ENCODE measurements around the gene MSN. TPM values are rescaled to one million over a fixed set of nuclear protein-coding genes. Genes with fewer than 3 reads are reported as not detected.
A peak's percentile ranks its signal among the peaks of the same experiment; 100 is the strongest.
"Not testable (repeated sequence)": the region's sequence is repeated elsewhere in the genome, so short reads cannot be mapped to it uniquely, and the experiment has no call there.

MSN gene
- polyA plus RNA-seq, 1 donor from 2014 or later: 498 TPM

DNA sequence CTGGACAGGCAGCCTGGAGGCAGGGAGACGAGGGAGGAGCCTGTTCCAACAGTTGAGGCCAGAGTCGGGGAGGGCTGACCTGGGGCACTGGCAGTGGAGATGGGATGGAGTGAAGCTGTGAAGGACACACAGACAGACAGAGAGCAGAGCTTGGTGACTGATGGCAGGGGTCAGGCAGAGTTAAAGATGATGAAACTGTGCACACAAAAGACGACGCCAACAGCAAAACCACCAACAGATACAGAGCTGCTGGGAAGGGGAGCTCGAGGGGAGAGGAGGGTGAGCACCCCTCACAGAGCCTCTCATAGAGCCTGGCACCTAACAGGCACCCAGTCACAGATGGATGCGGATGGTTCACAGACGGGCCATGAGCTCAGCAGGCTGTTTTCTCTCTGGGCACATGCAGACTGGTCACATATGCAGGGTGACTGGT, 10.4 kb upstream of the MSN start:
- Mint-ChIP-seq H3K27ac (peak overlapping the region in 1 of 3 donors; percentile 95), H3K4me3 (peak overlapping the region in 1 of 4 donors; percentile 85), H3K4me1 (peaks cover 9 to 16% (median 16%) of the 10 kb centered on the region in 3 donors)
- not testable (repeated sequence) for H3K27me3 Mint-ChIP-seq, H3K36me3 Mint-ChIP-seq, H3K9me3 Mint-ChIP-seq

GRCh38 chrX:65657659-65658058, 9.8 kb upstream of the MSN start:
- Mint-ChIP-seq H3K36me3 (peaks cover 2% of the 10 kb centered on the region), H3K27ac (no peak overlapping the region), H3K4me1 (peaks cover 9 to 16% (median 15%) of the 10 kb centered on the region in 3 donors), H3K4me3 (peak overlapping the region in 1 of 4 donors; percentile 71), H3K27me3 (peaks cover 6% of the 10 kb centered on the region), H3K9me3 (no peaks in the 10 kb centered on the region)

- H3K27ac Mint-ChIP-seq: no peak overlapping the region
- H3K9me3 Mint-ChIP-seq: no peaks in the 10 kb centered on the region
- no peak overlapping the region for H3K4me3 Mint-ChIP-seq
- H3K4me1 Mint-ChIP-seq: peaks cover 11 to 16% (median 16%) of the 10 kb centered on the region in 3 donors
- peaks cover 6% of the 10 kb centered on the region for H3K27me3 Mint-ChIP-seq
- peaks cover 2% of the 10 kb centered on the region for H3K36me3 Mint-ChIP-seq
These were observed 9.2 kb upstream of the MSN start for GRCh38 chrX:65658229-65658628.

DNA sequence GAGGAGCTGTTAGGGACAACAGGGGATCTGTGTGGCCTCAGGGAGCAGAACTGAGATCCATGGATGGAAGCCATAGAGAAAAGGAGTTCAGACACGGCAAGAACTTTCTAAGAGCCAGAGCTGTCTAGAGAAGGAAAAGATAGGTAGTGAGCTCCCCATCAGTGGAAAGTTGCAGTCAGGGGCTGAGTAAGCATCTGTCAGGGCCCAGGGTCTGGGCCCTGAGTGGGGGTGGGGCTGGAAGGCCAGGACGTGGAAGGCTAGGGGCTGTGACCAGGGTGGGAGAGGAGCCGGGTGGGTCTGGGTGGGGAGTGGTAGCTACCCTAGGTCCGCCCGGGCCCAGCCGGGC, 324 bp upstream of the MSN start:
- Mint-ChIP-seq H3K4me3 (peak overlapping the region; percentile 66 to 91 (median 70)), H3K36me3 (peaks cover 4% of the 10 kb centered on the region), H3K27ac (peak overlapping the region; percentile 64 to 87 (median 81)), H3K9me3 (no peaks in the 10 kb centered on the region), H3K4me1 (peaks cover 21 to 28% (median 23%) of the 10 kb centered on the region in 3 donors), H3K27me3 (no peaks in the 10 kb centered on the region)

- Mint-ChIP-seq H3K36me3 (peaks cover 4% of the 10 kb centered on the region), H3K9me3 (no peaks in the 10 kb centered on the region), H3K4me1 (peaks cover 25 to 30% (median 30%) of the 10 kb centered on the region in 3 donors), H3K27me3 (no peaks in the 10 kb centered on the region), H3K4me3 (peak overlapping the region; percentile 91 to 98 (median 94)), H3K27ac (peak overlapping the region; percentile 64 to 87 (median 69))
These were observed 1.2 kb downstream of the MSN start for GRCh38 chrX:65668377-65669310.

DNA sequence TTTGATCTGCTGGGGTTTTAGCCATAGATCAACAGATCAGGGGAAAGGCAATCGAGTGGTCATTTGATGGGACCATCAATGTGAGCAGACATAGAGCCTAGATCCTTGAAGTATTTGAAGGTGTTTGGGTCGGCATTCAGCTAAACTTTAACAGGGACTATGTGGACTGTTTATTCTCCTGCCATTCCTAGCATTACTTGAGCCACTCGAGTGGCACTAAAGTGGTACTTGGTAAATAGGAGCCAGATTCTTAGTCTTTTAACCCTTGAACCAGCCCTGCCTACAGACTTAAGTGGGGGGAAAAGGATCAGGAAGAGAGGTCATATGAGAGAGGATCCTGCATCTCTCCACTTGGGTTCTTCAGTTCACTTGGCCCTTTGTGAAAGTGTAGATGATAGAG, 3.8 kb downstream of the MSN start:
- peak overlapping the region; percentile 46 to 84 (median 64) for H3K27ac Mint-ChIP-seq
- H3K36me3 Mint-ChIP-seq: peaks cover 3% of the 10 kb centered on the region
- H3K4me3 Mint-ChIP-seq: peak overlapping the region; percentile 73 to 88 (median 85)
- H3K4me1 Mint-ChIP-seq: peaks cover 38 to 50% (median 48%) of the 10 kb centered on the region in 3 donors
- H3K27me3 Mint-ChIP-seq: no peaks in the 10 kb centered on the region
- H3K9me3 Mint-ChIP-seq: no peaks in the 10 kb centered on the region

DNA sequence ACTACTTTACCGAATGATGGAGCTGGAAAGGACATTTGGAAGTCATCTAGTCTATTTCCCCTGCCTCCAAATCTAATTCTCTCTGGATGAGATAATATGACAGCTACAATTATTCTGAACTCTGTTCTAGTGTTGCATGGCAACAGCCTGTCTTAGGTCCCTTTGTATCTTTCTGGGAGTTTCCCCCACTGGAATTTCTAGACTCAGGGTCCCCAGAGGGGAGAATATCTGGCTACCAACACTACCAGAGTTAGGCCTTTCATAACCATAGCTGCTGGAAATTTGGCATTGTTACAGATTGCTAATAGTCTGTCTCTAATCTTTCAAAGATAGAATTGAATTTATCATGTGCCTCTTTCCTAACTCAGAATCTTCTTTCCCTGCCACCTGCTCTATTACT, 4.5 kb downstream of the MSN start:
- peaks cover 36 to 50% (median 49%) of the 10 kb centered on the region in 3 donors for H3K4me1 Mint-ChIP-seq
- peak overlapping the region; percentile 28 to 64 (median 46) for H3K27ac Mint-ChIP-seq
- H3K36me3 Mint-ChIP-seq: peaks cover 3% of the 10 kb centered on the region
- peak overlapping the region; percentile 15 to 88 (median 78) for H3K4me3 Mint-ChIP-seq
- no peaks in the 10 kb centered on the region for H3K27me3 Mint-ChIP-seq
- H3K9me3 Mint-ChIP-seq: no peaks in the 10 kb centered on the region

GRCh38 chrX:65673857-65674203, 6.4 kb downstream of the MSN start:
- Mint-ChIP-seq H3K9me3 (no peaks in the 10 kb centered on the region), H3K4me3 (peak overlapping the region; percentile 62 to 85 (median 73)), H3K27ac (peak overlapping the region; percentile 25 to 74 (median 32)), H3K36me3 (peaks cover 3% of the 10 kb centered on the region), H3K4me1 (peaks cover 43 to 59% (median 51%) of the 10 kb centered on the region in 3 donors), H3K27me3 (no peaks in the 10 kb centered on the region)

DNA sequence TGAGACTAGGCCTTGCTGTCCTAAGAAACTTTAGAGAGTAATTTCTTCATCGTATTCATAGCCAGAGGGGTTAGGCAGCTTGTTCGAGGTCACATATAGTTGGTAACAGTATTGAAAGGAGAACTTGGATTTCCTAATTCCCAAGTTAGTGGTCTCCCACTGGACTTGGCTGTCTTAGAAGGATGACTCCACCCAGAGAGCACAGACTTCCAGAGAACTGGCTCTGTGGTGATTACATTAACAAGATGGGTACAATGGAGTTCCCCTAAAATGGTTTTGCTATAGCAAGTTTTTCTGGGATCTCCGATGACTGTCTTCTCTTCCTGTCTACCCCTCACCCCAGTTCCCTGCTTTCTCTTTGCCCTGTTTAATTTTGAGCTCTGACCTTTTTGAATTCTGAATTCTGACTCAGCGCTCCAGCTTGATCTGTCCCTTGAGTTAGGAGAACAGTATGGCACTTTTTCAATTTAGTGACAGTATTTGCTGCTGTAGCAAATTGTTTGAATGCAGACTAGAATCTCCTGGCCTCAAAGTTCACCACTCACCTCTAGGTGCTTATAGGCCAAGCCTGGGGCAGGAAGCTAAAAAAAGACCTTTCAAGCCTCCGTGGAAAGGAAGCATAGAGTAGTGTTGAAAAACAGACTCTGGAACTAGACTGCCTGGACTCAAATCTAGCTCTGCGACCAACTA, 6.9 kb downstream of the MSN start:
- Mint-ChIP-seq H3K4me3 (peak overlapping the region; percentile 62 to 85 (median 73)), H3K27ac (peak overlapping the region; percentile 25 to 74 (median 32)), H3K4me1 (peaks cover 48 to 63% (median 56%) of the 10 kb centered on the region in 3 donors), H3K36me3 (peaks cover 7% of the 10 kb centered on the region), H3K27me3 (no peaks in the 10 kb centered on the region), H3K9me3 (no peaks in the 10 kb centered on the region)

GRCh38 chrX:65677954-65678469, 10.6 kb downstream of the MSN start:
- peak overlapping the region in 2 of 4 donors; percentile 56 to 63 for H3K4me3 Mint-ChIP-seq
- H3K27ac Mint-ChIP-seq: peak overlapping the region; percentile 32 to 92 (median 58)
- no peaks in the 10 kb centered on the region for H3K27me3 Mint-ChIP-seq
- no peaks in the 10 kb centered on the region for H3K9me3 Mint-ChIP-seq
- peaks cover 6% of the 10 kb centered on the region for H3K36me3 Mint-ChIP-seq
- H3K4me1 Mint-ChIP-seq: peaks cover 57 to 68% (median 64%) of the 10 kb centered on the region in 3 donors

DNA sequence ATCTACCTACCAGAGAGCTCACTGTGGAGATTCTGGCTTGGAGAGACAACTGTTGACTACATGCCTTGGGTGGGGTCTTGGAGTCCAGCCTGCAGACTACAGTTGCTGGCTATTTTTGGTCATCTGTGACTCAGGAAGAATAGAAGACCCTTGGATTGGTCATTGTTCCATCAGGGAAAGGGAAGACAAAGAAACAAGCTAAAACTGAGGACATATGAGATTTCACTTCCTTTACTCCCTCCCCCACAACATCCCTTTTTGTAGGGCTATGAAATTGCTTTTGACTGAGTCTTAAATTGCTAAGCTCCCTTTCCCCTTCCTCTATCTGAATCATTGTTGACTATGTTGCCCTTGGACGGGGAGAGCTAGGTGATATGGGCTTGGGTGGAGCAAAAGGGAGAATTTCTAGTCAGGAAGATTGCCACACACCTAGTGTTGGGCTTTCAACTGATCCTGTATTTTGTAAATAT, 11.7 kb downstream of the MSN start:
- Mint-ChIP-seq H3K27me3 (no peaks in the 10 kb centered on the region), H3K36me3 (peaks cover 6% of the 10 kb centered on the region), H3K9me3 (no peaks in the 10 kb centered on the region), H3K4me3 (peak overlapping the region; percentile 19 to 82 (median 42)), H3K4me1 (peaks cover 49 to 67% (median 64%) of the 10 kb centered on the region in 3 donors), H3K27ac (peak overlapping the region; percentile 32 to 92 (median 58))

DNA sequence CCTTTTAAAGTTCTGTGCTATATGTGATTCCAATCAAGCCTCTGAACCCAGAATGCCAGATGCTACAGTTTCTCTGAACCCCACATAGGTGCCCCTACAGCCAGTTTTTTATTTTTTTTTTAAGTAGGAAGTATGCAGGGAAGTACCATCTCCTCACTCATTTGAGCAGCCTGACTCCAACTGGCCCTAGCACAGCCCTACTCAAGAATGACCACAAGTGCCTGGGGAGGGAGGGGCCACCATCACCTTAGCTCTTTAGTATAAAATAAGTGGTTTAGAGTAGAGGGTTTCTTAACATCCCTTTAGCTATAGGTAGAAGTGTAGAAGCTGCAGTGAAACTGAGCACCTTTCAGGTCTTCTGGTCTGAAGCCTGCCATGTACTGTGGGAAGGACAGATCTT, 14.4 kb downstream of the MSN start:
- Mint-ChIP-seq H3K9me3 (no peaks in the 10 kb centered on the region), H3K27me3 (peaks cover 2% of the 10 kb centered on the region), H3K27ac (peak overlapping the region in 1 of 3 donors; percentile 78), H3K4me1 (peaks cover 49 to 73% (median 70%) of the 10 kb centered on the region in 3 donors), H3K4me3 (peak overlapping the region in 1 of 4 donors; percentile 63), H3K36me3 (peaks cover 11% of the 10 kb centered on the region)

DNA sequence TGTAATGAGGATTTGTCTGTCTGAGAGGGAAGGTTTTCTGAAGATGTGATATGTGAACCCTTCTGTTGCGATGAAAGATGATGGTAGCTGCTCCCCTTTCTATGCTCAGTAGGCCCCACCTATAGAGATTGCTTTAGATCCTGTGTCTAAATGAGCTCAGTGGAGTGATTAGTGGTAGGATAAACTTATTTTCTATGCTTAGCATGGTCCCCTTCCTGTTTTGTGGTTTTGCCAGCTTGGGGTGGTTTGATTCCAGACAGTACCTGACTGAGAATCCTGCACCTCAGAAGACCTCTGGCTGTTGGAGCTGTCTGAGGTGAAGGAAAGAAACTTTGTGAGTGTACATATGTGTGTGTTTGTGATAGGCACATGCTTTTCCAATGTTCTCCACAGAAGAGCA, 17.7 kb downstream of the MSN start:
- peak overlapping the region; percentile 41 to 85 (median 70) for H3K4me3 Mint-ChIP-seq

DNA sequence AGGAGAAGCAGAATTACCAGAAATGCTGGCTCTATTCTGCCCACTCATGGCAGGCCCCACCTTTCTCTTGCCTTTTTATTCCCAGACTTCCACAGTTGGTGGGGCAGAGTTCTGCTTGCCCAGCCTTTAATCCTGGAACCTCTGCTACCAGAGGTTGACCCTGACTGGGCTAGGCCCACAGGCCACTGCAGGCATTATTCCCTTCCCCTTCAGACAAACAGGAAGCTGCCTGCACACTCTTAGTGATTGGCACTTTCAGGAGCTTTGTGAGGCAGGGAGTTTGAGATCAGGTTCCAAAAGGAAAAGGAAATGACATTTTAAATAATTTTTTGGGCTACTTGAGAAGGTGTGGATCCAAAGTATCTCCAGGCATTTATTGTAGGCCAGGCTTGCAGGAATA, 18.8 kb downstream of the MSN start:
- Mint-ChIP-seq H3K27ac (peak overlapping the region; percentile 61 to 94 (median 89)), H3K9me3 (no peaks in the 10 kb centered on the region), H3K4me3 (peak overlapping the region; percentile 41 to 86 (median 76)), H3K36me3 (peaks cover 7% of the 10 kb centered on the region), H3K27me3 (peaks cover 2% of the 10 kb centered on the region), H3K4me1 (peaks cover 58 to 78% (median 77%) of the 10 kb centered on the region in 3 donors)

More for the DNA sequence above, 17.7 kb downstream of the MSN start:
- Mint-ChIP-seq H3K4me1 (peaks cover 60 to 76% (median 72%) of the 10 kb centered on the region in 3 donors), H3K27me3 (peaks cover 2% of the 10 kb centered on the region), H3K9me3 (no peaks in the 10 kb centered on the region), H3K27ac (peak overlapping the region; percentile 61 to 93 (median 85)), H3K36me3 (peaks cover 7% of the 10 kb centered on the region)
